Mammary epithelial cell (primary cell): Measurements from ENCODE around the gene TEAD1.

ENCODE experiments used
- EZH2 ChIP-seq: IDR thresholded peaks from 2 replicates; pipeline ENCODE4 v1.6.1; 2012; ENCODE audit warnings: low read length, inconsistent platforms, borderline replicate concordance
- TF ChIP-seq, protein P1 (sequence below), 2 donors: IDR thresholded peaks in 1 of 2; conservative IDR thresholded peaks in 1 of 2; 2 replicates each; pipeline ENCODE4 v1.5.1; 2011 to 2012; ENCODE audit warnings: inconsistent platforms in 2 of 2, low read length in 2 of 2, mild to moderate bottlenecking in 2 of 2, control low read depth in 1 of 2, low read depth in 1 of 2; ENCODE audit not compliant: insufficient read depth in 1 of 2; ENCODE audit errors: extremely low read depth in 1 of 2

DNA sequence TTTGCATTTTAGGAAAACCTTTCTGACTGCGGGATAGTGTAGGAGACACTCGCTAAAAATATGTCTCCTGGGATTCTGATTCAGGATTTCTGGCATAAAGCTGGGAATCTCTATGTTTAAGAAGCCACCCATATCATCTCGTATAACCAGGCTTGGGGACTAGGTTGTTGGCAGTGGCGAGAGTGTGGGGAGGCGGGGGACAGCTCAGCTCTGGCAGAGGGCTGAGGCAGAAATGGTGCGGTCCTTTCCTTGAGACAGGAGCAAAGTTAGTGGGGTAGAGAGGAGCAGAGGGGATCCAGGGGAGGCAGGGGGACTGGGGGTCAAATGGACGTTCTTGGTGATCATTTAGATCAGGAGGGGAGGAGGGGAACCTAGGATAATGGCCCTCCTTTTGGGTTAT lies 74.3 kb downstream of the TEAD1 start:
- TF ChIP-seq, protein P1, sequence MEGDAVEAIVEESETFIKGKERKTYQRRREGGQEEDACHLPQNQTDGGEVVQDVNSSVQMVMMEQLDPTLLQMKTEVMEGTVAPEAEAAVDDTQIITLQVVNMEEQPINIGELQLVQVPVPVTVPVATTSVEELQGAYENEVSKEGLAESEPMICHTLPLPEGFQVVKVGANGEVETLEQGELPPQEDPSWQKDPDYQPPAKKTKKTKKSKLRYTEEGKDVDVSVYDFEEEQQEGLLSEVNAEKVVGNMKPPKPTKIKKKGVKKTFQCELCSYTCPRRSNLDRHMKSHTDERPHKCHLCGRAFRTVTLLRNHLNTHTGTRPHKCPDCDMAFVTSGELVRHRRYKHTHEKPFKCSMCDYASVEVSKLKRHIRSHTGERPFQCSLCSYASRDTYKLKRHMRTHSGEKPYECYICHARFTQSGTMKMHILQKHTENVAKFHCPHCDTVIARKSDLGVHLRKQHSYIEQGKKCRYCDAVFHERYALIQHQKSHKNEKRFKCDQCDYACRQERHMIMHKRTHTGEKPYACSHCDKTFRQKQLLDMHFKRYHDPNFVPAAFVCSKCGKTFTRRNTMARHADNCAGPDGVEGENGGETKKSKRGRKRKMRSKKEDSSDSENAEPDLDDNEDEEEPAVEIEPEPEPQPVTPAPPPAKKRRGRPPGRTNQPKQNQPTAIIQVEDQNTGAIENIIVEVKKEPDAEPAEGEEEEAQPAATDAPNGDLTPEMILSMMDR (conservative IDR thresholded peaks at IDR 0.05 in 1 of 2, IDR thresholded peaks at IDR 0.05 in 1 of 2; ENCODE audit: extremely low read depth in 1 of 2, insufficient read depth in 1 of 2, low read depth in 1 of 2, low read length in 2 of 2): no peak
- TF ChIP-seq EZH2: no peak
